NCI-H526 (cell line): ENCODE data around the gene SYNM.
"Not testable (repeated sequence)": the region's sequence is repeated elsewhere in the genome, so short reads cannot be mapped to it uniquely, and the experiment has no call there.

ENCODE experiments used
- DNase-seq, 2 experiments: peaks; one replicate each; lab custom pipeline; 2025; lab: John Stamatoyannopoulos, UW

SYNM gene

GRCh38 chr15:99108993-99109392, 4.1 kb downstream of the SYNM start:
- DNase-seq = no peak

- DNase-seq = no peak
Observed at GRCh38 chr15:99109555-99110021, 4.7 kb downstream of the SYNM start.

GRCh38 chr15:99110093-99110492, 5.2 kb downstream of the SYNM start:
- DNase-seq = no peak

- no peak for DNase-seq
Observed at GRCh38 chr15:99110581-99111320, 5.9 kb downstream of the SYNM start.

- DNase-seq = not testable (repeated sequence)
Observed at GRCh38 chr15:99111641-99112040, 6.8 kb downstream of the SYNM start.

- no peak for DNase-seq
Observed at GRCh38 chr15:99113547-99114271, 8.8 kb downstream of the SYNM start.

GRCh38 chr15:99114511-99115299, 9.8 kb downstream of the SYNM start:
- no peak for DNase-seq

GRCh38 chr15:99115300-99116215, 10.7 kb downstream of the SYNM start:
- DNase-seq = no peak

GRCh38 chr15:99117111-99117510, 12.2 kb downstream of the SYNM start:
- DNase-seq = no peak

- no peak for DNase-seq
Observed at GRCh38 chr15:99117563-99118257, 12.8 kb downstream of the SYNM start.

GRCh38 chr15:99118258-99118632, 13.4 kb downstream of the SYNM start:
- no peak for DNase-seq

- DNase-seq = no peak
Observed at GRCh38 chr15:99118801-99119546, 14.1 kb downstream of the SYNM start.

- no peak for DNase-seq
Observed at GRCh38 chr15:99120050-99120777, 15.3 kb downstream of the SYNM start.

GRCh38 chr15:99121207-99121606, 16.3 kb downstream of the SYNM start:
- DNase-seq = no peak

GRCh38 chr15:99121691-99122410, 17.0 kb downstream of the SYNM start:
- DNase-seq = no peak

- DNase-seq = no peak
Observed at GRCh38 chr15:99122831-99123712, 18.2 kb downstream of the SYNM start.

- no peak for DNase-seq
Observed at GRCh38 chr15:99123713-99124451, 19.0 kb downstream of the SYNM start.
